HFFc6 (cell line): ENCODE data around the gene PEMT. TPM values are rescaled to one million over a fixed set of nuclear protein-coding genes. Genes with fewer than 3 reads are reported as not detected.

Experiments
- DNase-seq: peaks from one replicate; pipeline ENCODE4 v3.0.0-alpha.2; 2018
- H3K27ac Mint-ChIP-seq: 2 replicates; pipeline ENCODE4 v1.8.0; 2020; ENCODE audit warnings: mild to moderate bottlenecking, mixed read lengths
- H3K27me3 Mint-ChIP-seq: 2 replicates; pipeline ENCODE4 v1.8.0; 2021; ENCODE audit warnings: mild to moderate bottlenecking, moderate library complexity, mixed read lengths; ENCODE audit not compliant: insufficient read depth
- H3K36me3 Mint-ChIP-seq: 2 replicates; pipeline ENCODE4 v1.8.0; 2021; ENCODE audit warnings: low read depth, mixed read lengths
- H3K4me1 Mint-ChIP-seq: 2 replicates; pipeline ENCODE4 v1.8.0; 2020; ENCODE audit warnings: low read depth, mixed read lengths
- H3K4me3 Mint-ChIP-seq: 2 replicates; pipeline ENCODE4 v1.8.0; 2020; ENCODE audit warnings: mild to moderate bottlenecking, moderate library complexity, mixed read lengths
- H3K9me3 Mint-ChIP-seq: 2 replicates; pipeline ENCODE4 v1.8.0; 2020; ENCODE audit warnings: mild to moderate bottlenecking, mixed read lengths
- total RNA-seq, 6 experiments: library from RNA; stranded (reverse); fragmentation: NEBNext Ultra II Directional; extraction: Animal tissue kit (Norgen Biotek cat#: 25700); gene quantifications; 2 replicates in 1 of 6; 3 replicates in 5 of 6; pipeline ENCODE4 v1.2.3, GENCODE V29; 2021
- TF ChIP-seq, protein P1 (sequence below): fragments of 200-600 bp; sonication (generic); IDR thresholded peaks from 2 replicates; pipeline ENCODE4 v1.5.0; 2021; ENCODE audit warnings: antibody characterized with exemption, mild to moderate bottlenecking

PEMT gene
- total RNA-seq, 6 experiments from 2014 or later: 33.0 to 49.2 (median 44.0) TPM

DNA sequence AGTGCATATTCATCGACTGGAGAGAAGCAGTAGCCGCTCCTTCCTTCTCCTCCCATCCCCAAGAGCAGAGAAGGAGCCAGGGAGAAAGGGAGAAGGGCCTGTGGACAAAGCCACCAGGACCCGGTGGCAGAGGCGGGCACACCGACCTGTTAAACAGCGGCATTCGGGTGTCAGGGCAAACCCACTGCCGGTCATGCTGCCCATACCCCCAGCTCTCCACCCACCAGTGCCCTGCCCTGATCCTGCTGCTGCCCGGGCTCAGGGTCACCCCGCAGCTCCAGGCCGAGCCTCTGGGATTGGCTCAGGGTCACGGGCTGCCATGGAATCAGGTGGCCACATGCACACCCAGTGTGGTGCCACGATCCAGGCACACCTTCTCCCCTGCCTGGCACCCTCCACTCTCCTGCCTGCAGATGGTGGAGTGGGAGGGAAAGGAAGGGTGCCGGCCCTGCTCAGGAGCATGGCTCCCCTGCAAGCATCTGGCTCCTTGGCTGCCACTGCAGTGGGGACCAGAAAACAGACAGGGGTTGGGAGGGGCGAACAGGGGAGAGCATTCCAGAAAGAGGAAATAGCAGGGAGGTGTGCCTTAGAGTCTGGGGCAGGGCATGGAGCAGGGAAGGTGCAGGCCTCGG is 77.0 kb downstream of the PEMT start:
- TF ChIP-seq, protein P1, sequence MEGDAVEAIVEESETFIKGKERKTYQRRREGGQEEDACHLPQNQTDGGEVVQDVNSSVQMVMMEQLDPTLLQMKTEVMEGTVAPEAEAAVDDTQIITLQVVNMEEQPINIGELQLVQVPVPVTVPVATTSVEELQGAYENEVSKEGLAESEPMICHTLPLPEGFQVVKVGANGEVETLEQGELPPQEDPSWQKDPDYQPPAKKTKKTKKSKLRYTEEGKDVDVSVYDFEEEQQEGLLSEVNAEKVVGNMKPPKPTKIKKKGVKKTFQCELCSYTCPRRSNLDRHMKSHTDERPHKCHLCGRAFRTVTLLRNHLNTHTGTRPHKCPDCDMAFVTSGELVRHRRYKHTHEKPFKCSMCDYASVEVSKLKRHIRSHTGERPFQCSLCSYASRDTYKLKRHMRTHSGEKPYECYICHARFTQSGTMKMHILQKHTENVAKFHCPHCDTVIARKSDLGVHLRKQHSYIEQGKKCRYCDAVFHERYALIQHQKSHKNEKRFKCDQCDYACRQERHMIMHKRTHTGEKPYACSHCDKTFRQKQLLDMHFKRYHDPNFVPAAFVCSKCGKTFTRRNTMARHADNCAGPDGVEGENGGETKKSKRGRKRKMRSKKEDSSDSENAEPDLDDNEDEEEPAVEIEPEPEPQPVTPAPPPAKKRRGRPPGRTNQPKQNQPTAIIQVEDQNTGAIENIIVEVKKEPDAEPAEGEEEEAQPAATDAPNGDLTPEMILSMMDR: no peak
- H3K9me3 Mint-ChIP-seq: no peaks in the 10 kb centered on the region
- peaks cover 11% of the 10 kb centered on the region for H3K27me3 Mint-ChIP-seq
- no peak overlapping the region for H3K4me3 Mint-ChIP-seq
- H3K27ac Mint-ChIP-seq: peak overlapping the region; percentile 95; the same call in 1 of the 2 replicates
- H3K4me1 Mint-ChIP-seq: peaks cover 30% of the 10 kb centered on the region
- DNase-seq: no peak
- no peaks in the 10 kb centered on the region; the same call in 1 of the 2 replicates for H3K36me3 Mint-ChIP-seq

DNA sequence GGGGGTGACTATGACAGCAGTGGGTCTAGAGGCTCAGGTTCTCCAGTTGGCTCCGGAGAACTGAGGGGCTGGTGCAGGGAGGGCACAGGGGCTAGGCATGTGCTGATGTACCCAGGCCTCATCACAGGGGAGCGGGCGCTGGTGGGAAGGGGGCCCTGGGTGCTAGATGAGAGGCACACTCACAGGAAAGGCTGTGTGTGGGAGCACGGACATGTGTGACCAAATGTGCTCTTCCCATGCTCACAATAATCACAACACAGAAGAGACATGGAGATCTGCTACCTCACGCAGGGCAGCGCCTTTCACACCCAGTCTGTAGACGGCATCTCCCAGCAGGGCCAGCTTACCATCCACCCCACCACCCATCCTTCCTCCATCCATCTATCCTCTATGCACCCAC is 77.9 kb downstream of the PEMT start:
- TF ChIP-seq, protein P1: no peak
- H3K4me1 Mint-ChIP-seq: peaks cover 30% of the 10 kb centered on the region
- peaks cover 11% of the 10 kb centered on the region for H3K27me3 Mint-ChIP-seq
- no peaks in the 10 kb centered on the region for H3K9me3 Mint-ChIP-seq
- no peaks in the 10 kb centered on the region; the same call in 1 of the 2 replicates for H3K36me3 Mint-ChIP-seq
- H3K4me3 Mint-ChIP-seq: no peak overlapping the region
- no peak for DNase-seq
- H3K27ac Mint-ChIP-seq: no peak overlapping the region

DNA sequence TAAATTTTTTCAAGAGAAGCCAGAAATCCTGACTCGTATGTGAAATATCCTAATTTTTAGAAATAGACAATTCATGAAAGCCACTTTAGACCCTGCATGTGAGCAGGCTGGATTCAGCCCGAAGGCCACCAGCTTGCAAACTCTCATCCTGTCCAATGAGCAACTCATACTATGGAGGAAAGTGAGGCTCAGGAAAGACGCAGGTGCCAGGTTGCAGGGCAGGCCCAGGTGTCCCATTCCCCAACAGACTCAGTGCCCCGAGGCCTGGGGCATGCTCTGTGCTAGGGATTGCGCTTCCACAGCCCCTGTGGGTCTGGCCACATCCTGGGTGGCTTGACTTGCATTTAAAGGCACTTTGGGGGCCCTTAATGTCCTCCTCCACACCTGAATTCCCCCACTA is 78.6 kb downstream of the PEMT start:
- H3K4me1 Mint-ChIP-seq: peaks cover 30% of the 10 kb centered on the region
- H3K27me3 Mint-ChIP-seq: peaks cover 11% of the 10 kb centered on the region
- H3K27ac Mint-ChIP-seq: no peak overlapping the region
- TF ChIP-seq, protein P1: no peak
- H3K36me3 Mint-ChIP-seq: no peaks in the 10 kb centered on the region; the same call in 1 of the 2 replicates
- H3K9me3 Mint-ChIP-seq: no peaks in the 10 kb centered on the region
- no peak for DNase-seq
- no peak overlapping the region for H3K4me3 Mint-ChIP-seq

DNA sequence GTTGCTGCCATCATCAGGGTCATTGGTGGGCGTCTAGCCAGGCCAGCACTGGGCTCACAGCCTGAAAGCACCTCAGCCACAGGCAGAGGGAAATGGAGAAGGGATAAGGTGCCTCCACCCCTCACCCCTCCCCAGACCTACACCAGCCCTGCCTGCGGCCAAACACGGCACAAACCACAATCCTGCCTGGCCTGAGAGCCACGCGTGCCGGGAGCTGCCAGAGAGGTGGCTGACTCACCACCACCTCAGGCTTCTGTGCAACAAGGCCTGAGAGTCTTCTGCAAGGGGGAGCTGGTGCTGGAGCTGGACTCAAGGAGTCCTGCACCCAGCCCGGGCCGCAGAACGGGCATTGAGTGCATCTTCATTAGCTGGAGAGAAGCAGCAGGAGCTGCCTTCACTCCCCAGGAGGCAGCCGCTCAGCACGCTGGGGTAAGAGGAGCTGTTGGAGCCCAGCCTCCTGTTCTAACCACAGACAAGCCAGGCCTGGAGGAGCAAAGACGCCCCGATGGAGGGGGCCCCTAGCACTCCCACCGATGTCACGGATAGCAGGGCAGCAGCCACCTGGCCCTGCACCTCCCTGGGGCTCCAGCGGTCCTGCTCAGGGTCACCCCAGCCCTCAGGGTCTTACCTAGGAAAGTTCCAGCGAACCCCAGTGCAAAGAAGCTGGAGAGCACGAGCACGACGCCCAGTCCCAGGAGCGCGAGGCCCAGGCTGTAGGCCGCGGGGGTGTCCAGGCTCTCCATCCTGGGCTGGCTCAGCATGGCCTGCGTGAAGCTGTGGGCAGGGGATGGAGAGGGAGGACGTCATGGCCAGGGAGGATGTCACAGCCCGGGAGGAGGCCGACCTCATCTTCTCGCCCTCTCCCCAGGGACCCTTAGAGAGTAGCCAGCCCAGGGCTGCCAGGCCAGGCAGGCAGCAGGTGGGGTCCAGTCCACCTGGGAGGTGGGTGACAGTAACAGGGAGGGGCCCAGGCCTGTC is 79.3 kb downstream of the PEMT start:
- no peaks in the 10 kb centered on the region; the same call in 1 of the 2 replicates for H3K36me3 Mint-ChIP-seq
- H3K27ac Mint-ChIP-seq: peak overlapping the region; percentile 54
- no peak overlapping the region for H3K4me3 Mint-ChIP-seq
- peaks cover 11% of the 10 kb centered on the region for H3K27me3 Mint-ChIP-seq
- TF ChIP-seq, protein P1: no peak
- peaks cover 30% of the 10 kb centered on the region for H3K4me1 Mint-ChIP-seq
- peak; percentile 95 for DNase-seq
- H3K9me3 Mint-ChIP-seq: no peaks in the 10 kb centered on the region

DNA sequence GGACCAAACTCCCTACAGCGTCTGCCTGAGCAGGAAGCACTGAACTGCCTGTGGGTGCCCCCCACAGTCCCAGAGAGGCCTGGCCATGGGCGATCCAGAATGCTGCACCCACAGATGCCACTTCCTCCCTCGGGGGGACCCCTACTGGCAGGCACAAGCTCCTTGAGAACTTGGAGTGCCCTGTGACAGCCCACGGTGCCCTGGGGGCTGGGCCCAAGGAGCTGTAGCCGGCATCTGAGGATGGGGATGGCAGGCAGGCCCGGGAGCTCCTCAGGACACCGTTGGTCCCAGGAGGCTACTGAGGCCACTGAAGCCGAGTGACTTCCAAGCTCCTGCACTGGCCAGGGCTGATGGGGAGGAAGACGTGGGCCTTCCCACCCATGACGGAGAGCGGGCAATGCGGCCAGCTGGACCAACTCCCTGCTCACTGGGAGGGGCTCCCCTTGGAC is 80.2 kb downstream of the PEMT start:
- Mint-ChIP-seq H3K4me1 (peaks cover 28% of the 10 kb centered on the region), H3K27me3 (peaks cover 11% of the 10 kb centered on the region), H3K27ac (no peak overlapping the region), H3K36me3 (no peaks in the 10 kb centered on the region; the same call in 1 of the 2 replicates), H3K9me3 (no peaks in the 10 kb centered on the region), H3K4me3 (no peak overlapping the region)
- TF ChIP-seq, protein P1: peak; percentile 40
- DNase-seq: no peak
